Measurements from ENCODE around the gene AXIN1.

AXIN1 gene

DNA sequence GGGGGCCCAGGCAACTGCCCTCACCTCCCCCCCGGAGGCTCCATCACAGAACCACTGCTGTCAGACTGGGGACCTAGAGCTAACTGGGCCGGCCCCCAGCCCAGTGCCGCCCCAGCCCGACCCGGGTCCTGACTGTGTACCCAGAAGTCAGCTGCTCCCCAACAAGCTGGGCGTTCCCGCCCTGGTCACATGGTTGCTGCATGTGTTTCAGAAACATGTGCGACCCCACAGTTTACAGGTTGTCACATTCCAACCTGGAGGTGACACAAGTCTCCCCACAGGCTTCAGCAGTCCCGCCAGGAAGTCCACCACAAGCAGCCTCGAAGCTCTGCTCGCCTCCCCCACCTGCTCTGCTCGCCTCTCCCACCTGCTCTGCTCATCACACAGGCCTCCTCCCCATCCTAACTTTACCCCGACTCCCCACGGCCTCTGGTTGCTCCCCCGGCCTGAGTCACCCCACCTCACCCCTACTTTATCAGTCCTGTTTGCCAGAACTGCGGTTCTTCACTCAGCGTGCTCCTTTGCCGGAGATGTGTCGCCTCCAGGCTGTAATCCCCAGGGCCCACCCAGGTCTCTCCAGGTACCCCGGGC is 16.8 kb upstream of the AXIN1 start:
- H3K4me3 ChIP-seq (ENCODE audit: severe bottlenecking) = peak overlapping the region; percentile 16
- ATAC-seq (ENCODE audit: low read depth) = no peak
- peaks cover 22% of the 10 kb centered on the region for H3K36me3 ChIP-seq (ENCODE audit: low read depth)

GRCh38 chr16:368388-369158 is 16.1 kb upstream of the AXIN1 start:
- H3K36me3 ChIP-seq (ENCODE audit: low read depth) = peaks cover 22% of the 10 kb centered on the region
- DNase-seq (ENCODE audit: low spot score) = peak; percentile 57
- no peaks in the 10 kb centered on the region for H3K27me3 ChIP-seq (ENCODE audit: insufficient read depth, poor library complexity, severe bottlenecking)
- H3K4me1 ChIP-seq (ENCODE audit: insufficient read depth, poor library complexity, severe bottlenecking) = peaks cover 2% of the 10 kb centered on the region
- H3K9me3 ChIP-seq (ENCODE audit: severe bottlenecking) = no peaks in the 10 kb centered on the region
- no peak overlapping the region for H3K27ac ChIP-seq (ENCODE audit: poor library complexity, severe bottlenecking)
- TF ChIP-seq, protein P1, sequence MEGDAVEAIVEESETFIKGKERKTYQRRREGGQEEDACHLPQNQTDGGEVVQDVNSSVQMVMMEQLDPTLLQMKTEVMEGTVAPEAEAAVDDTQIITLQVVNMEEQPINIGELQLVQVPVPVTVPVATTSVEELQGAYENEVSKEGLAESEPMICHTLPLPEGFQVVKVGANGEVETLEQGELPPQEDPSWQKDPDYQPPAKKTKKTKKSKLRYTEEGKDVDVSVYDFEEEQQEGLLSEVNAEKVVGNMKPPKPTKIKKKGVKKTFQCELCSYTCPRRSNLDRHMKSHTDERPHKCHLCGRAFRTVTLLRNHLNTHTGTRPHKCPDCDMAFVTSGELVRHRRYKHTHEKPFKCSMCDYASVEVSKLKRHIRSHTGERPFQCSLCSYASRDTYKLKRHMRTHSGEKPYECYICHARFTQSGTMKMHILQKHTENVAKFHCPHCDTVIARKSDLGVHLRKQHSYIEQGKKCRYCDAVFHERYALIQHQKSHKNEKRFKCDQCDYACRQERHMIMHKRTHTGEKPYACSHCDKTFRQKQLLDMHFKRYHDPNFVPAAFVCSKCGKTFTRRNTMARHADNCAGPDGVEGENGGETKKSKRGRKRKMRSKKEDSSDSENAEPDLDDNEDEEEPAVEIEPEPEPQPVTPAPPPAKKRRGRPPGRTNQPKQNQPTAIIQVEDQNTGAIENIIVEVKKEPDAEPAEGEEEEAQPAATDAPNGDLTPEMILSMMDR (IDR thresholded peaks at IDR 0.05; ENCODE audit: poor library complexity, severe bottlenecking) = no peak
- no peak for ATAC-seq (ENCODE audit: low read depth)
- no peak overlapping the region for H3K4me3 ChIP-seq (ENCODE audit: severe bottlenecking)

More for the DNA sequence above, 16.8 kb upstream of the AXIN1 start:
- peak; percentile 64 for DNase-seq (ENCODE audit: low spot score)
- Histone ChIP-seq H3K27ac (ENCODE audit: poor library complexity, severe bottlenecking) (no peak overlapping the region), H3K9me3 (ENCODE audit: severe bottlenecking) (no peaks in the 10 kb centered on the region), H3K27me3 (ENCODE audit: insufficient read depth, poor library complexity, severe bottlenecking) (no peaks in the 10 kb centered on the region), H3K4me1 (ENCODE audit: insufficient read depth, poor library complexity, severe bottlenecking) (peaks cover 2% of the 10 kb centered on the region)
- TF ChIP-seq, protein P1 (IDR thresholded peaks at IDR 0.05; ENCODE audit: poor library complexity, severe bottlenecking) = no peak

- TF ChIP-seq, protein P1 (IDR thresholded peaks at IDR 0.05; ENCODE audit: poor library complexity, severe bottlenecking) = no peak
- DNase-seq (ENCODE audit: low spot score) (peak; percentile 62), ATAC-seq (ENCODE audit: low read depth) (no peak)
- Histone ChIP-seq H3K27ac (ENCODE audit: poor library complexity, severe bottlenecking) (no peak overlapping the region), H3K9me3 (ENCODE audit: severe bottlenecking) (no peaks in the 10 kb centered on the region), H3K36me3 (ENCODE audit: low read depth) (peaks cover 22% of the 10 kb centered on the region), H3K27me3 (ENCODE audit: insufficient read depth, poor library complexity, severe bottlenecking) (no peaks in the 10 kb centered on the region), H3K4me1 (ENCODE audit: insufficient read depth, poor library complexity, severe bottlenecking) (peaks cover 2% of the 10 kb centered on the region), H3K4me3 (ENCODE audit: severe bottlenecking) (no peak overlapping the region)
Measured at GRCh38 chr16:367333-367903, 14.9 kb upstream of the AXIN1 start.

GRCh38 chr16:366476-366875 is 14.0 kb upstream of the AXIN1 start:
- H3K27ac ChIP-seq (ENCODE audit: poor library complexity, severe bottlenecking) = no peak overlapping the region
- ATAC-seq (ENCODE audit: low read depth) (no peak), DNase-seq (ENCODE audit: low spot score) (peak; percentile 51)
- TF ChIP-seq, protein P1 (IDR thresholded peaks at IDR 0.05; ENCODE audit: poor library complexity, severe bottlenecking) = no peak
- H3K36me3 ChIP-seq (ENCODE audit: low read depth) = peaks cover 22% of the 10 kb centered on the region
- H3K27me3 ChIP-seq (ENCODE audit: insufficient read depth, poor library complexity, severe bottlenecking) = no peaks in the 10 kb centered on the region
- H3K9me3 ChIP-seq (ENCODE audit: severe bottlenecking) = no peaks in the 10 kb centered on the region
- H3K4me3 ChIP-seq (ENCODE audit: severe bottlenecking) = no peak overlapping the region
- peaks cover 2% of the 10 kb centered on the region for H3K4me1 ChIP-seq (ENCODE audit: insufficient read depth, poor library complexity, severe bottlenecking)
